22Rv1 (cell line): Measurements from ENCODE around the gene SLC6A6.
"Not testable (repeated sequence)": the region's sequence is repeated elsewhere in the genome, so short reads cannot be mapped to it uniquely, and the experiment has no call there.

ENCODE experiments used
- H3K27ac ChIP-seq: fragments of 450-650 bp; 2 replicates; pipeline ENCODE4 v1.5.1; 2017
- CTCF ChIP-seq: fragments of 450-650 bp; IDR thresholded peaks from 2 replicates; pipeline ENCODE4 v1.5.1; 2017; ENCODE audit warnings: mild to moderate bottlenecking
- ZFX ChIP-seq: fragments of 450-650 bp; IDR thresholded peaks from 2 replicates; pipeline ENCODE4 v1.6.1; 2017; ENCODE audit warnings: antibody characterized with exemption, borderline replicate concordance

The SLC6A6 gene

DNA sequence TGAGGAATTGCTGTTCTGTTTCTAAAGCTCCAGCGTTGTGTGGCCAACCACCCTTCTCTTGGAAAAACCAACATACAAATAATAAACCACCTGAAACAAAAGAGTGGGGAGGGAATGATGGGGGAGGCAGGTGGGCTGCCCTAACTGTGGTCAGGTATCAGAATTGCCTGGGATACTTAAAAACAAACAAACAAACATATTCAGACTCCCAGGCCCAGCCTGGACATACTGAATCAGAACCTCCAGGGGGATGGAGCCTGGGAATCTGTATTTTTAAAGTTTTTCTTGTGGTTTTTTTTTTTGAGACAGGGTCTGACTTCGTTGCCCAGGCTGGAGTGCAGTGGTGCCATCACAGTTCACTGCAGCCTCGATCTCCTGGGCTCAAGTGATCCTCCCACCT, 4.4 kb downstream of the SLC6A6 start:
- no peak overlapping the region for H3K27ac ChIP-seq
- TF ChIP-seq ZFX (no peak), CTCF (no peak)

GRCh38 chr3:14407203-14407602, 4.8 kb downstream of the SLC6A6 start:
- H3K27ac ChIP-seq, result no peak overlapping the region

DNA sequence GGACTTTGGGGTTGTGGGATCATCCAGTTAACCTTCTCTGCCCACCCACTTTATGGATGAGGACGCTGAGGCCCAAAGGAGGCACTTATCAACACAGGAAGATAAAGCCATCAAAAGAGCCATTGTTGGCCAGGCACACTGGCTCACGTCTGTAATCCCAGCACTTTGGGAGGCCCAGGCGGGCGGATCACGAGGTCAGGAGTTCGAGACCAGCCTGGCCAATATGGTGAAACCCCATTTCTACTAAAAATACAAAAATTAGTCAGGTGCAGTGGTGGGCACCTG, 7.3 kb downstream of the SLC6A6 start:
- not testable (repeated sequence) for H3K27ac ChIP-seq

More at GRCh38 chr3:14407203-14407602, 4.8 kb downstream of the SLC6A6 start:
- TF ChIP-seq ZFX (no peak), CTCF (no peak)

GRCh38 chr3:14410106-14410502, 7.7 kb downstream of the SLC6A6 start:
- TF ChIP-seq ZFX, result no peak
- TF ChIP-seq CTCF, result no peak
- no peak overlapping the region for H3K27ac ChIP-seq

DNA sequence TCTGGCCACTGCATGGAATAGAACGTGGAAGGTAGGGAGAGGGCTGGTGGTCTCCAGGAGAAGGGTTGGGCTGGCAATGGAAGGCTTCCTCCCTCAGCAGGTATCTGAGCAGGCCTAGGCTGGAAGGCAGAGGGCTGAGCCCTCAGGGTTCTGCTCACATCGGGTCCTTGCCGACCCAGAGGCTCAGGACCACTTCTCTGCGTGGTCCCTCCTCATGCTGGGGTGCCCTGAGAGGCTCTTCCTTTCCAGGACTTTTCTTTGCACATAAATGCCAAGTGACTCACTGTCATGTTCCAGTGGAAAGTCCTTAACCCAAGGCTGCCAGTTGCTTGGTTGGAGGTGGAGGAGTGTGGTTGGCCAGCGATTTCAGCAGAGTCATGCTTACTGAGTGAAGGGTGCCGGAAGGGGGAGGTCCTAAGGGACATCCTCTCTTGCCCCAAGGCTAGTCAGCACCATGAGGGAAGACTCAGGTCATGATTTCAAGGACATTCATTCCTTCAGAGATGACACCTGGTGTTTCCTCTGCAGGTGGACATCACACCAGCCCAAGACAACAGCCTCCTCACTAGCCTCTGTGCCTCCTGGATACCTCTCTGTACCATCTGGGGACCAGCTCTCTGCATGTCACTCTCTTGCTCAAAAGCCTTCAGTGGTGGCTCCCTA, 8.2 kb downstream of the SLC6A6 start:
- H3K27ac ChIP-seq, result no peak overlapping the region
- TF ChIP-seq CTCF (no peak), ZFX (no peak)

DNA sequence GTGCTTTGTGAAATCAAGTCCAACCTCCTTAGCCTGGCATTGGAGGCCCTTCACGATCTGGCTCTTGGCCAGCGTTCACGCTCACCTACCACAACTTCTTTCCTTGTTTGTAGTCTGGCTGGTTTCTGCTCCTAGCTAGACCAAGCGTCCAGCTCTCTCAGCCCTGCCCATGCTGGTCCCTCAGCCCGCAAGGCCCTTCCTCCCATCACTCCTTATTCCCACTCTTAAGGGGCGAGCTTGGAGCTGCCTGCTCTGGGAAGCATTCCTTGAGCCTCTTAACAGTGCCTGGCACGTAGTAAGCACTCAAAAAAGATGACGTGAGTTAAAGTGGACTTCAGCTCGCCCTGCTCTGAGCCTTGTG, 8.7 kb downstream of the SLC6A6 start:
- TF ChIP-seq CTCF, result no peak
- TF ChIP-seq ZFX, result no peak
- no peak overlapping the region for H3K27ac ChIP-seq

- no peak overlapping the region for H3K27ac ChIP-seq
- no peak for TF ChIP-seq ZFX
- TF ChIP-seq CTCF, result peak; percentile 21; the same call in 1 of the 2 replicates
These were observed 9.6 kb downstream of the SLC6A6 start for GRCh38 chr3:14411988-14412387.

- no peak overlapping the region for H3K27ac ChIP-seq
- no peak for TF ChIP-seq CTCF
These were observed 10.5 kb downstream of the SLC6A6 start for GRCh38 chr3:14412831-14413380.
